GM12878 (cell line): ENCODE measurements around the gene KCNK1.
A peak's percentile ranks its signal among the peaks of the same experiment; 100 is the strongest.

Experiments used
- CBX3 ChIP-seq: fragments of 200-600 bp; sonication (generic); IDR thresholded peaks from 2 replicates; pipeline ENCODE4 v1.6.1; 2016; ENCODE audit warnings: low read depth, borderline replicate concordance
- CEBPB ChIP-seq, 2 experiments: fragments of 150-350 bp in 1 of 2; IDR thresholded peaks; 2 replicates each; pipeline ENCODE4 v1.6.1; 2012 to 2014; ENCODE audit warnings: low read depth in 2 of 2, low read length in 2 of 2, borderline replicate concordance in 1 of 2, inconsistent platforms in 1 of 2
- CTCF ChIP-seq, 3 experiments: IDR thresholded peaks in 2 of 3; conservative IDR thresholded peaks in 1 of 3; 2 replicates each; pipeline ENCODE4 v1.5.1; 2011; ENCODE audit warnings: low read depth in 3 of 3, low read length in 3 of 3, mild to moderate bottlenecking in 3 of 3, control low read depth in 2 of 3, moderate library complexity in 2 of 3, inconsistent platforms in 1 of 3, mixed read lengths in 1 of 3; ENCODE audit not compliant: control insufficient read depth in 2 of 3, insufficient read depth in 1 of 3; ENCODE audit errors: extremely low read depth in 1 of 3
- E4F1 ChIP-seq: fragments of 450-650 bp; IDR thresholded peaks from 2 replicates; pipeline ENCODE4 v1.6.1; 2018; ENCODE audit warnings: borderline replicate concordance, mild to moderate bottlenecking; ENCODE audit not compliant: partially characterized antibody
- EP300 ChIP-seq, 2 experiments: fragments of 150-350 bp in 1 of 2; IDR thresholded peaks; 2 replicates each; pipeline ENCODE4 v1.6.1; 2011 to 2012; ENCODE audit warnings: low read depth in 2 of 2, low read length in 2 of 2, borderline replicate concordance in 1 of 2, improper control_type of control experiment in 1 of 2, inconsistent platforms in 1 of 2; ENCODE audit not compliant: control insufficient read depth in 1 of 2
- EZH2 ChIP-seq: IDR thresholded peaks from 2 replicates; pipeline ENCODE4 v1.6.1; 2012; ENCODE audit warnings: low read depth, mild to moderate bottlenecking, control low read depth, inconsistent platforms, low read length, borderline replicate concordance; ENCODE audit not compliant: control insufficient read depth
- HDAC2 ChIP-seq: fragments of 200-600 bp; sonication (generic); IDR thresholded peaks from 2 replicates; pipeline ENCODE4 v1.6.1; 2017
- JUND ChIP-seq: IDR thresholded peaks from 2 replicates; pipeline ENCODE4 v1.6.1; 2012; ENCODE audit warnings: low read depth, mild to moderate bottlenecking, low read length, improper control_type of control experiment, moderate library complexity
- KDM1A ChIP-seq: fragments of 200-600 bp; sonication (generic); IDR thresholded peaks from 2 replicates; pipeline ENCODE4 v1.6.1; 2016; ENCODE audit warnings: borderline replicate concordance
- NBN ChIP-seq: fragments of 450-650 bp; IDR thresholded peaks from 2 replicates; pipeline ENCODE4 v1.6.1; 2016
- POLR2A ChIP-seq: IDR thresholded peaks from 2 replicates; pipeline ENCODE4 v1.6.1; 2011; ENCODE audit warnings: low read depth, mild to moderate bottlenecking, low read length
- POLR2AphosphoS5 ChIP-seq: IDR thresholded peaks from 2 replicates; pipeline ENCODE4 v1.6.1; 2011; ENCODE audit warnings: mild to moderate bottlenecking, low read length, inconsistent platforms
- SP1 ChIP-seq: IDR thresholded peaks from one replicate; pipeline ENCODE4 v1.6.1; 2011; ENCODE audit warnings: low read depth, low read length
- ZBTB33 ChIP-seq: fragments of 450-650 bp; IDR thresholded peaks from 2 replicates; pipeline ENCODE4 v1.6.1; 2017; ENCODE audit warnings: mild to moderate bottlenecking

GRCh38 chr1:233597489-233597901 lies 16.4 kb upstream of the KCNK1 start:
- TF ChIP-seq KDM1A, result no peak
- no peak for TF ChIP-seq POLR2A
- no peak; the same call in 1 of the 2 replicates for TF ChIP-seq JUND
- TF ChIP-seq HDAC2, result no peak
- TF ChIP-seq EP300 (IDR thresholded peaks at IDR 0.05; ENCODE audit: borderline replicate concordance in 1 of 2, control insufficient read depth in 1 of 2, low read depth in 2 of 2, low read length in 2 of 2), result peak; percentile 92 to 97
- no peak for TF ChIP-seq CTCF (IDR thresholded peaks at IDR 0.05 in 2 of 3, conservative IDR thresholded peaks at IDR 0.05 in 1 of 3; ENCODE audit: control insufficient read depth in 2 of 3, extremely low read depth in 1 of 3, insufficient read depth in 1 of 3, low read depth in 3 of 3, low read length in 3 of 3)
- TF ChIP-seq SP1, result no peak
- no peak for TF ChIP-seq POLR2AphosphoS5
- TF ChIP-seq EZH2, result no peak
- TF ChIP-seq E4F1, result no peak
- no peak for TF ChIP-seq CBX3
- peak; percentile 61 for TF ChIP-seq NBN
- peak in 1 of 2 experiments; percentile 24; a peak in 1 of 4 replicates for TF ChIP-seq CEBPB (IDR thresholded peaks at IDR 0.05; ENCODE audit: borderline replicate concordance in 1 of 2, low read depth in 2 of 2, low read length in 2 of 2)
- no peak for TF ChIP-seq ZBTB33
